Right renal cortex interstitium (tissue), 3 donors: Measurements from ENCODE around the gene BICD1. TPM values are rescaled to one million over a fixed set of nuclear protein-coding genes. Genes with fewer than 3 reads are reported as not detected.
"Not testable (repeated sequence)": the region's sequence is repeated elsewhere in the genome, so short reads cannot be mapped to it uniquely, and the experiment has no call there.

Experiments used
- DNase-seq, 3 donors: peaks; one replicate each; pipeline ENCODE4 v3.0.0-alpha.2; 2013; ENCODE audit warnings: low read depth in 3 of 3, low spot score in 2 of 3
- polyA plus RNA-seq, 3 donors: library from polyadenylated mRNA; unstranded; fragments of 120-200 nt; gene quantifications; one replicate each; pipeline ENCODE4 v1.2.1, GENCODE V29; 2013; ENCODE audit not compliant: insufficient read length in 3 of 3

BICD1 gene
- polyA plus RNA-seq, 3 donors = 21.9 to 24.3 (median 24.0) TPM

GRCh38 chr12:32272465-32272864, 165.8 kb downstream of the BICD1 start:
- no peak for DNase-seq

DNA sequence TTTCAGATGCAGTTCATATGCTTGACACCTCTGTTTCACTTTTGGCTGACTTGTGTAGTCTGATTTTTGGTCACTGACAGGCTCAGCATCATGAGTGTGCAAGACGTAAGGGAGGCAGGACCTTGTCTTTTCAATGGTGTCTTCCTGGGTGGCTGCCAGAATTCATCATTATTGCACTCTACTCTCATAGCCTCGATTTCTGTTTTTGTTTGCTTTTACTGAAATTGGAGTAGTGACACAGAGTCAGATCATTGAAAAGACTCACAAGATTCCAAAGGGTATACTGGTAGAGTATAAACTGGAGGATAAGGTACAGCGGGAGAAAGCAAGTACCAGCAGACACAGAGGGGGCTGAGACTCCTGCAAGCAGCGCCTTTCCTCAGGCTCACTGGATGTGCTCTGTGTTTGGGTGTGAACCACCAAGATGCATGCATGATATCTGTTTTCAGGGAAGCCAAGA, 166.4 kb downstream of the BICD1 start:
- no peak for DNase-seq

DNA sequence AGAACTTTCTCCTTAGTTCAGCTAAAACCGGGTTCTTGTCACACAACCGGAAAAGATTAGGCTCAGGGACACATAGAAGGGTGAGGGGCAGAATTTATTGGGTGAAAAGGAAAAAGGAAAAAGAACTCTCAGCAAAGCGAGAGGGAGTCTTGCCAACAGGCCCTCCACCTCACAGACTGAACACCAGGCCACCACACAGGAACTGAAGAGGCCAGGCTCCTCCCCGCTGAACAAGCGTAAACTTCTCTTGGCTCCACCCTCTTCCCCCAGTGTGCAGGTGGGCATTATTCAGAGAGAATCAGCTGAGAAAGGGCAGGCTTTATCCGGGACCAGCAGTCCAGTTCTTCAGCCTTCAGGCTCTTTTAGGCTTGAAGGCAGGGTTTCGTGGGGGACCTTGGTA, 167.1 kb downstream of the BICD1 start:
- no peak for DNase-seq

GRCh38 chr12:32274665-32275064, 168.0 kb downstream of the BICD1 start:
- DNase-seq = no peak

GRCh38 chr12:32275520-32275919, 168.9 kb downstream of the BICD1 start:
- DNase-seq = not testable (repeated sequence)

GRCh38 chr12:32277774-32278173, 171.1 kb downstream of the BICD1 start:
- no peak for DNase-seq

GRCh38 chr12:32281098-32281497, 174.5 kb downstream of the BICD1 start:
- DNase-seq = no peak

- DNase-seq = no peak
These were observed 177.9 kb downstream of the BICD1 start for GRCh38 chr12:32284561-32284960.

- no peak for DNase-seq
These were observed 178.4 kb downstream of the BICD1 start for GRCh38 chr12:32285021-32285420.

- no peak for DNase-seq
These were observed 178.8 kb downstream of the BICD1 start for GRCh38 chr12:32285489-32285888.

DNA sequence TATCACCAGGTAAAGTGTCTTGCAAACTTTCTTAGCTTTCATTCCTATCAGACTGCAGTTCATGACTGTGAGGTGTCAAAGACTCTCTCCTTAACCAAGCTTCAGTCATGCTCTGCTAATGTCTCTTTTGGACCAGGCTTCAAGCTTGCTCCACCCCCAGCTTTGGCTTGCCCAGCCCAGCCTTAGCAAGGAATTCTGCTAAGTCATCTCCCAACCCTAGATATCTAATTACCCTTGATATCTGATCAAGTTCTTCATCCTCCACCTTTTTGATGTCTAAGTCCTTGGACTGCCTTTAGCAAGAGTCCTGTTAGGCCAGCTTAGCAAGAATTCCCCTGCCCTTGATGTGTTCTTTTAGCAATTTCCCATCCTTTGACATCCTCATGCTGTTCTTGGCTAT, 183.8 kb downstream of the BICD1 start:
- no peak for DNase-seq

- no peak for DNase-seq
These were observed 185.5 kb downstream of the BICD1 start for GRCh38 chr12:32292151-32292550.

DNA sequence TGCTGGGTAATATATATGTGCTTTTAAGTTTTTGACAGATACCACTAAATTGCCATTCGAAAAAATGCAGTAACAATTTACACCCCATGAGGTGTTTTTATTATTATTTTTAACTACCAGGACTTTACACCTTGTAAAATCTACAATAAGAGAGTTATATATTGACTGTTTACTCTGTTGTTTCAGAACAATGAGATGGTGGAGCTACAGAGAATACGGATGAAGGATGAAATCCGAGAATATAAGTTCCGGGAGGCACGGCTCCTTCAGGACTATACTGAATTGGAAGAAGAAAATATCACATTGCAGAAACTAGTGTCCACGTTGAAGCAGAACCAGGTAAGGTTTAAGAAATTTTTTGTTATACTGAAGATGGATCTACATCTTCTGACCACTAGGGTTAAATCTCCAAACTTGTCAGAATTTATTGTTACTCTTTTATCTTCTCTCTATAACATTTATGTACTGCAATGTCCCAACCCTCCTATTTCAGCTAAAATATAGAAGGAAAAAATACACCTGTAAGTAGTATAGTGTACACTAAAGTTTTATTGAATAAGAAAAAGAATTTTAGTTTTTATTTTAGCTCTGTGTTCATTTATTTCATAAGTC, 187.3 kb downstream of the BICD1 start:
- DNase-seq = no peak

GRCh38 chr12:32296567-32296966, 189.9 kb downstream of the BICD1 start:
- DNase-seq = no peak

DNA sequence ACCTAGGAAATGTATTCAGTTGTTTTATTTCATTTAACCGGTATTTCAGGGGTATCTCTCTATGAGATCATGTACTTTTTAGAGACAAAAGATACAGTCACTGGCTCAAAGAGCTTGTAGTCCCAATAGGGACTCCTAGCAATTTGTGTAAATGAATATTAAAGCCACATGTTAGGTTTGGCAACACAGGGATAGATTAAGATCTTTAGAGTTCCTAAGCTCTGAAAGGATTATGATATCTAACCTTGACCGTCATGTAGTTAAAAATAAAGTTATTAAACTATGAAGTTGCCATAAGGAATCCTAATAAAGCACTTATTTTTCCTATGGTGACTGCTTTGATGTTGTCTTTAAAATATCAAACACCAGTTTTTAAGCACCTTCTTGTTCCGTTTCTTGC, 192.3 kb downstream of the BICD1 start:
- no peak for DNase-seq

GRCh38 chr12:32301216-32301615, 194.6 kb downstream of the BICD1 start:
- no peak for DNase-seq

DNA sequence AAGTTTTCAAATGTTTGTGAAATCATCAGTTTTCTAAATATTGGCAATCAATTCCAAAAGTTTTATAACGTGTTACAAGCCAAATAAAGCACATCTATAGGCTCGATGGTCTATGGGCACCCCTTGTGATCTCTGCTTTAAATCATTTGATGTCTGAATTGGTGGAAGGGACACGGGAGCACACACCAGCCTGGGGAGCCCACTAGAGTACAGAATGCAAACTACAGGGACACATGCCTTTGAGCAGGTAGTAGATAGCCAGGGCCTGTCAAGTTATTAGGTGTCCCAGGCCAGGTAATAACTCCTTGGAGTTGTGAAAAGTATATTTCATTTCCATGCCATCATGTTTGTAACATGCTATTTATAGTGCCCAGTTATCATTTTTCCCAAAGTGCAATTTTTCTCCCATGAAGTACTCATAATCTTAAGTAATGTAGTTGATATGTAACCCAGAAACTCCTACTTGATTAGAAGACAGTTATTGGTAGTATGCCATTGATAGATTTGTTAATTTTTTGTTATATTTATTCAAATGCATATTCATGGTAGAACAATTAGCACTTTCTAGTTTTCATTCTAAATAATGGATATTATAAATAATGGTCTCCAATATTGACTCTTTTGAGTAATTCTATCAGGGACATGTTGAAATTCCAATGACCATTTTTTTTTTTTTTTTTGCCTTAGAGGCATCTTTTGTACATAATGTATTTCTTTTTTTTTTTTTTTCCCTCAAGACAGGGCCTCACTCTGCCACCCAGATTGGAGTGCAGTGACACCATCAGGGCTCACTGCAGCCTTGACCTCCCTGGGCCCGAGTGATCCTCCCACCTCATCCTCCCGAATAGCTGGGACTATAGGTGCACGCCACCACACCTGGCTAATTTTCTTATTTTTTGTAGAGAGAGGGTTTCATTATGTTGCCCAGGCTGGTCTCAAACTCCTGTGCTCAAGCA, 195.8 kb downstream of the BICD1 start:
- no peak for DNase-seq

- no peak for DNase-seq
These were observed 196.5 kb downstream of the BICD1 start for GRCh38 chr12:32303174-32303549.

DNA sequence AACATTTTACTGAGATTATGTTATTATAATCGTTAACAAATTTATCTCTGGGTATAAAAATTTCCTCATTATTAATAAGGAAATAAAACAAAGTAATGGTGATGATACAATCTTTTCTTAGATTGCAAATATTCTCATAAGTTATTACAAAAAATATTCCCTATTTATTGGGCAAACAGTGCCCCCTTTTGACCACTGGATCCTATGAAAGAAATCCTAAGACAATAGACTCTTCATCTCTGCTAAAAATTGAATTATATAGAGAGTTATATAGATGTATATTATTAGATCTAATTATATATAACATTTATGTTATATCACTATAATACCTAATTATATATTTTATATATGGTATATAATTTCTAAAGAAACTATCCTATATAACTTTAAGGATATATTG, 198.5 kb downstream of the BICD1 start:
- DNase-seq = no peak

DNA sequence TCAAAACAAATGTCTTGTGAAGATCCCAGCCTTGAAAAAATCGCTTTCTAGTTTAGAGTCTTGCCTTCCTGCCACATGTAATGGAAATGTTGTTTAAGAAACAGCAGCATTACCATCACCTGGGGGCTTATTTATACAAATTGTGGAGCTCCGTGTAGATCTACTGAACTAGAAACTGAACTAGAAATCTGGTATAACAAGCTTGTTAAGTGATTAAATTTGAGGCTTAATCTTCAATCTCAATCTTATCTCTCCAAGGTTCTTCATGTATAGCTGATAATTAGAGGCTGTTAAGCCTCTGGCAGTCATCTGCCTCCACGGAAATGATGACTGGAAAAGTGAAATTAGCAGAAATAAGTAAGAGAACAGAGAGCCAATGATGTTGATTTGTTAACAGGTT, 200.7 kb downstream of the BICD1 start:
- no peak for DNase-seq

DNA sequence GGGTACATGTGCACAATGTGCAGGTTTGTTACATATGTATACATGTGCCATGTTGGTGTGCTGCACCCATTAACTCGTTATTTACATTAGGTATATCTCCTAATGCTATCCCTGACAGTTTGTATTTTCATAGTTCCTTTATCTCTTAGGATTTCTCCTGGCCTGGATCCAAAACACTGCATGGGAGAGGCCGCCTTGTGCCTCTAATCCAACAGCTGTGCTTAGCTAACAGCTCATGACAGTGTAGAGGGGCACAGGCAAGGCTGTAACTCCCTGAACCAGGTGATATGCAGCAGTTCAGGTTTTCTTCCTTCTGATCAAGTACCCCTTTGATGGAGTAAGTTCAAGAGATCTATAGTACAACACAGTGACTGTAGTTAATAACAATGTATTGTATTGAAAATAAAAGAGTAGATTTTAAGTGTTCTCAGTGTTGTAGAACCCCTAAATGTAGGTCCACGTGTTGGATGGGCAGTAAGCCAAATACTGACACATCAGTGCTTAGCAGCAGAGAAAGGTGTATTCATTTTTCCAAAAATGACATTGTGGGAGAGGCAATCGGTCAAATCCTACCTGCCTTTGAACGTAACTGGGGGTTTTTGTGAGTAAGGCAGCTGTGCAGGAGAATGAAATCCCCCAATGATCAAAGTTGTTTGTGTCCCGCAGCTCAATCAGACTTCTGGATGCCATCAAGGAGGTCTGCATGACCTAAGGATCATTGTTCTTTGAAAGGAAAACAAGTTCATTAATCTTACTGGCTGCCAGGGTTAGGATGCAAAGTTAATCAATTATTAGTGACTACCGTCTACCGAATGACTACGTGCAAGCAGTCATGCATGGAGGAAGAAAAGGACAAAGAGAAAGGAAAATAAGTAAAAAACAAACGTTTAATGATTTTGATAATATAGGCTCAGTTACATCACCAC, 203.4 kb downstream of the BICD1 start:
- DNase-seq = no peak
